ENCODE measurements around the gene RPGR.

DNA sequence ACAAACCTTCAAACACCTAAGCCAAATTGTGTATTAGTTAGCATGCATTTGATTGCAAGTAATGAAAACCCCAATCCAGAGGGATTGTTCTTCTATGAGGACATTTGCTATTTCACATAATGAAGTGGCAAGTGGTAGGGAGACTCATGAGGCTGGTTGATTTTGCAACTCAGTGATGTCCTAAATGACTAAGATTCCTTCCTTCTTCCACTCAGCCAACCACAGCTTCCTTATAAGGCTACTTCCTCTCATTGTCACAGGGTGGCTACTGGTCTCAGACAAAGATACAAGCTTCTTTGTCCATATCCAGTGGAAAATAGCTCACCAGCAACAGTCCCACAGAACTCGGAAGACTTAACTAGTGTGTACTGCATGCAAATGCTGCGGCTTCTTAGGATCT, 19.8 kb upstream of the RPGR start:
- TF ChIP-seq CTCF (IDR thresholded peaks at IDR 0.05), result no peak
- no peak for TF ChIP-seq POLR2A (IDR thresholded peaks at IDR 0.05; ENCODE audit: low read depth)

Measured in esophagus muscularis mucosa (tissue), 3 donors.